ENCODE data around the gene CTDSP2.

GRCh38 chr12:57854965-57855364 is 8.4 kb upstream of the CTDSP2 start:
- TF ChIP-seq, protein P1, sequence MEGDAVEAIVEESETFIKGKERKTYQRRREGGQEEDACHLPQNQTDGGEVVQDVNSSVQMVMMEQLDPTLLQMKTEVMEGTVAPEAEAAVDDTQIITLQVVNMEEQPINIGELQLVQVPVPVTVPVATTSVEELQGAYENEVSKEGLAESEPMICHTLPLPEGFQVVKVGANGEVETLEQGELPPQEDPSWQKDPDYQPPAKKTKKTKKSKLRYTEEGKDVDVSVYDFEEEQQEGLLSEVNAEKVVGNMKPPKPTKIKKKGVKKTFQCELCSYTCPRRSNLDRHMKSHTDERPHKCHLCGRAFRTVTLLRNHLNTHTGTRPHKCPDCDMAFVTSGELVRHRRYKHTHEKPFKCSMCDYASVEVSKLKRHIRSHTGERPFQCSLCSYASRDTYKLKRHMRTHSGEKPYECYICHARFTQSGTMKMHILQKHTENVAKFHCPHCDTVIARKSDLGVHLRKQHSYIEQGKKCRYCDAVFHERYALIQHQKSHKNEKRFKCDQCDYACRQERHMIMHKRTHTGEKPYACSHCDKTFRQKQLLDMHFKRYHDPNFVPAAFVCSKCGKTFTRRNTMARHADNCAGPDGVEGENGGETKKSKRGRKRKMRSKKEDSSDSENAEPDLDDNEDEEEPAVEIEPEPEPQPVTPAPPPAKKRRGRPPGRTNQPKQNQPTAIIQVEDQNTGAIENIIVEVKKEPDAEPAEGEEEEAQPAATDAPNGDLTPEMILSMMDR (IDR thresholded peaks at IDR 0.05 in 2 of 3, conservative IDR thresholded peaks at IDR 0.05 in 1 of 3; ENCODE audit: borderline replicate concordance in 1 of 3, insufficient read depth in 1 of 3, low read depth in 2 of 3, low read length in 2 of 3): no peak
- TF ChIP-seq REST (IDR thresholded peaks at IDR 0.05; ENCODE audit: low read depth) (no peak), MAX (IDR thresholded peaks at IDR 0.05) (no peak), ATF3 (IDR thresholded peaks at IDR 0.05) (no peak), POLR2AphosphoS5 (IDR thresholded peaks at IDR 0.05; ENCODE audit: low read depth, low read length) (no peak), EZH2 (IDR thresholded peaks at IDR 0.05) (no peak), TCF7L2 (IDR thresholded peaks at IDR 0.05; ENCODE audit: borderline replicate concordance, extremely low read depth, insufficient read depth, insufficient read length) (no peak), RAD21 (IDR thresholded peaks at IDR 0.05; ENCODE audit: low read depth) (no peak), POLR2A (IDR thresholded peaks at IDR 0.05; ENCODE audit: borderline replicate concordance, extremely low read depth, insufficient read depth, insufficient read length) (no peak), ELF1 (IDR thresholded peaks at IDR 0.05; ENCODE audit: borderline replicate concordance, low read depth) (no peak), SP1 (IDR thresholded peaks at IDR 0.05; ENCODE audit: low read depth) (no peak), EZH2phosphoT487 (IDR thresholded peaks at IDR 0.05; ENCODE audit: borderline replicate concordance) (no peak), CBX3 (IDR thresholded peaks at IDR 0.05; ENCODE audit: low read depth) (no peak)

Data from HCT116 (cell line).